Keratinocyte (primary cell): ENCODE results near the gene RGL4.

ENCODE experiments used
- EZH2 ChIP-seq: IDR thresholded peaks from one replicate; pipeline ENCODE4 v1.6.1; 2012; ENCODE audit warnings: inconsistent platforms, mild to moderate bottlenecking, low read length, moderate library complexity
- TF ChIP-seq, protein P1 (sequence below), 3 experiments: IDR thresholded peaks in 1 of 3; conservative IDR thresholded peaks in 1 of 3; optimal IDR thresholded peaks in 1 of 3; 2 replicates in 2 of 3; 3 replicates in 1 of 3; pipeline versions ENCODE3 to v1.5.1; 2011; ENCODE audit warnings: low read length in 3 of 3, mild to moderate bottlenecking in 3 of 3, moderate library complexity in 2 of 3, control low read depth in 1 of 3, inconsistent platforms in 1 of 3; ENCODE audit not compliant: insufficient read depth in 2 of 3; ENCODE audit errors: extremely low read depth in 1 of 3

DNA sequence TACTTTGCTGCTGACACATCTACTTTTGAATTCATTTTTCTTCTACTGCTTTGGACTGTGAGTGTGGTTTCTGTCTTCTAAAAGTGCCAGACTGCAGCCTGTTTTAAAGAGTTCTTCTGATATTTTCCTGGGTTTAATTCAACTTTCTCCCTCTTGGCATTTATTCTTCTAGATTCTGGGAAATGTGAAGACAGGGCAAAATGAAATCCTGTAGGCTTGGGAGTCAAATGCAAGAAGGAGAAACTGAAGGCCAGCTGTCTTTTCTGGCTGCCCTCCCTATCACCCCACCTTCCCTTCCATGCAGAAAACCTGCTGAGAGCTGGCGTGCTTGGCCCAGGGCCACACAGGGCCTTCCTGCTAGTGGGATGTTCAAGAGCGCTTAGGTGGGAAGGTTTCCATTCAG, 52.5 kb downstream of the RGL4 start:
- TF ChIP-seq, protein P1, sequence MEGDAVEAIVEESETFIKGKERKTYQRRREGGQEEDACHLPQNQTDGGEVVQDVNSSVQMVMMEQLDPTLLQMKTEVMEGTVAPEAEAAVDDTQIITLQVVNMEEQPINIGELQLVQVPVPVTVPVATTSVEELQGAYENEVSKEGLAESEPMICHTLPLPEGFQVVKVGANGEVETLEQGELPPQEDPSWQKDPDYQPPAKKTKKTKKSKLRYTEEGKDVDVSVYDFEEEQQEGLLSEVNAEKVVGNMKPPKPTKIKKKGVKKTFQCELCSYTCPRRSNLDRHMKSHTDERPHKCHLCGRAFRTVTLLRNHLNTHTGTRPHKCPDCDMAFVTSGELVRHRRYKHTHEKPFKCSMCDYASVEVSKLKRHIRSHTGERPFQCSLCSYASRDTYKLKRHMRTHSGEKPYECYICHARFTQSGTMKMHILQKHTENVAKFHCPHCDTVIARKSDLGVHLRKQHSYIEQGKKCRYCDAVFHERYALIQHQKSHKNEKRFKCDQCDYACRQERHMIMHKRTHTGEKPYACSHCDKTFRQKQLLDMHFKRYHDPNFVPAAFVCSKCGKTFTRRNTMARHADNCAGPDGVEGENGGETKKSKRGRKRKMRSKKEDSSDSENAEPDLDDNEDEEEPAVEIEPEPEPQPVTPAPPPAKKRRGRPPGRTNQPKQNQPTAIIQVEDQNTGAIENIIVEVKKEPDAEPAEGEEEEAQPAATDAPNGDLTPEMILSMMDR (optimal IDR thresholded peaks at IDR 0.05 in 1 of 3, IDR thresholded peaks at IDR 0.05 in 1 of 3, conservative IDR thresholded peaks at IDR 0.05 in 1 of 3; ENCODE audit: extremely low read depth in 1 of 3, insufficient read depth in 2 of 3, low read length in 3 of 3) = no peak
- TF ChIP-seq EZH2 = no peak
